PC-9 (cell line): ENCODE results near the gene MRPS9.

Experiments
- EZH2 ChIP-seq: fragments of 200-600 bp; sonication (generic); IDR thresholded peaks from 2 replicates; pipeline ENCODE4 v1.8.0; 2017; ENCODE audit warnings: antibody characterized with exemption, low read depth
- TF ChIP-seq, protein P1 (sequence below): fragments of 200-600 bp; sonication (generic); conservative IDR thresholded peaks from 2 replicates; pipeline ENCODE4 v1.6.1; 2017; ENCODE audit warnings: mixed run types, antibody characterized with exemption, mild to moderate bottlenecking, moderate library complexity

DNA sequence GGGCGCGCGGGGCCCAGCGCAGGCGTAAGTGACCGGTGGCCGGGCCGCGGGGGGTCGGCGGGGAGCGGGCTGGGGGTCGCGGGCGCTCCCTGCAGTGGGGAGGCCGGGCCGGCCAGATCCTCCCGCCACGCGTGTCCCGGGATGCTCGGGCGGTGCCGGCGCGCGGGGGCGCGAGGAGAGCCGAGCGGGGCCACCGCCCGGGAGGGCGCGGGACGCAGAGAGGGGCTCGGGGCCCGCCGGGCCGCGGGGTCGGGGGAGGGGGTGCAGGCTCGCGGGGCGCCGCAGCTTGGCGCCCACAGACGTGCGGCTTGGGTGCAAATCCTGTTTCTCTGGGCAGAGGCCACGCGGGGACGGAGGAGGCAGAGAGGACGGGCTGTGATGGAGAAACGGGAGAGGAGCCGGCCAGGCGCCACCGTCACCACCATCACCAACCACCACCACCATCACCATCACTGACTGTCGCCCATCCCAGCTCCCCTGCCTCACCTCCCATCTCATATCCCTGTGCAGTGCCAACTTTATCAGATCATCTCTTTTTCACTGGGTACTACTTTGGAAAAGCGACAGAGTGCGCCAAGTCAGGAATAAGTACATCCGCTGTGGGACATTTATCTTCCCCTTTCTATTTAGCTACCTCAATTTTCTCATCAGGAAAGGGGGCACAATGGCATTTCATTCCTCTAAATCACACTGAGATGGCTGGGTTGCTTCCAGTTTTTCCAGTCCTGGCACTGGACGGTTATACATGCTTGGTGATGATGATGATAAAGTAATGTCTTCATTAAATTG lies 106.5 kb downstream of the MRPS9 start:
- TF ChIP-seq, protein P1, sequence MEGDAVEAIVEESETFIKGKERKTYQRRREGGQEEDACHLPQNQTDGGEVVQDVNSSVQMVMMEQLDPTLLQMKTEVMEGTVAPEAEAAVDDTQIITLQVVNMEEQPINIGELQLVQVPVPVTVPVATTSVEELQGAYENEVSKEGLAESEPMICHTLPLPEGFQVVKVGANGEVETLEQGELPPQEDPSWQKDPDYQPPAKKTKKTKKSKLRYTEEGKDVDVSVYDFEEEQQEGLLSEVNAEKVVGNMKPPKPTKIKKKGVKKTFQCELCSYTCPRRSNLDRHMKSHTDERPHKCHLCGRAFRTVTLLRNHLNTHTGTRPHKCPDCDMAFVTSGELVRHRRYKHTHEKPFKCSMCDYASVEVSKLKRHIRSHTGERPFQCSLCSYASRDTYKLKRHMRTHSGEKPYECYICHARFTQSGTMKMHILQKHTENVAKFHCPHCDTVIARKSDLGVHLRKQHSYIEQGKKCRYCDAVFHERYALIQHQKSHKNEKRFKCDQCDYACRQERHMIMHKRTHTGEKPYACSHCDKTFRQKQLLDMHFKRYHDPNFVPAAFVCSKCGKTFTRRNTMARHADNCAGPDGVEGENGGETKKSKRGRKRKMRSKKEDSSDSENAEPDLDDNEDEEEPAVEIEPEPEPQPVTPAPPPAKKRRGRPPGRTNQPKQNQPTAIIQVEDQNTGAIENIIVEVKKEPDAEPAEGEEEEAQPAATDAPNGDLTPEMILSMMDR: no peak
- TF ChIP-seq EZH2: no peak
